Prostate gland (tissue), 2 donors: ENCODE results near the gene OS9.
"Not testable (repeated sequence)": the region's sequence is repeated elsewhere in the genome, so short reads cannot be mapped to it uniquely, and the experiment has no call there.

Experiments
- POLR2A ChIP-seq: fragments of 450-650 bp; IDR thresholded peaks from one replicate; pipeline ENCODE4 v1.6.1; 2016; ENCODE audit warnings: antibody characterized with exemption, mild to moderate bottlenecking
- POLR2AphosphoS5 ChIP-seq: sonication (generic); formaldehyde crosslinking; IDR thresholded peaks from one replicate; pipeline ENCODE4 v1.6.1; 2017; ENCODE audit warnings: antibody characterized with exemption
- TF ChIP-seq, protein P1 (sequence below), 4 experiments: fragments of 200-600 bp in 2 of 4; fragments of 450-650 bp in 2 of 4; sonication (generic) in 2 of 4; IDR thresholded peaks; 1 replicate in 3 of 4; 2 replicates in 1 of 4; pipeline ENCODE4 v1.5.1; 2016 to 2019; ENCODE audit warnings: antibody characterized with exemption in 4 of 4, mild to moderate bottlenecking in 2 of 4, moderate library complexity in 2 of 4

DNA sequence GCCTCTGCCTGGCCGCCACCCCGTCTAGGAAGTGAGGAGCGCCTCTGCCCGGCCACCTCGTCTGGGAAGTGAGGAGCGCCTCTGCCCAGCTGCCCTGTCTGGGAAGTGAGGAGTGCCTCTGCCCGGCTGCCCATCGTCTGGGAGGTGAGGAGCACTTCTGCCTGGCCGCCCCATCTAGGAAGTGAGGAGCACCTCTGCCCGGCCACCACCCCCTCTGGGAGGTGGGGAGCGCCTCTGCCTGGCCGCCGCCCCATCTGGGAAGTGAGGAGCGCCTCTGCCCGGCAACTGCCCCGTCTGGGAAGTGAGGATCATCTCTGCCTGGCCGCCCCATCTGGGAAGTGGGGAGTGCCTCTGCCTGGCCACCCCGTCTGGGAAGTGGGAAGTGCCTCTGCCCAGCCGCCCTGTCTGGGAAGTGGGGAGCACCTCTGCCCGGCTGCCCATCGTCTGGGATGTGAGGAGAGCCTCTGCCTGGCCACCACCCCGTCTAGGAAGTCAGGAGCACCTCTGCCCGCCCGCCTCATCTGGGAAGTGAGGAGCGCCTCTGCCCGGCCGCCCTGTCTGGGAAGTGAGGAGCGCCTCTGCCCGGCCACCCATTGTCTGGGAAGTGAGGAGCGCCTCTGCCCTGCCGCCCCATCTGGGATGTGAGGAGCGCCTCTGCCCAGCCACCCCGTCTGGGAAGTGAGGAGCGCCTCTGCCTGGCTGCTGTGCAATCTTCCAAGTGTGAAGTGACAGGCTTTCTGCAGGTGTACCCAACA is 28.7 kb upstream of the OS9 start:
- TF ChIP-seq, protein P1, sequence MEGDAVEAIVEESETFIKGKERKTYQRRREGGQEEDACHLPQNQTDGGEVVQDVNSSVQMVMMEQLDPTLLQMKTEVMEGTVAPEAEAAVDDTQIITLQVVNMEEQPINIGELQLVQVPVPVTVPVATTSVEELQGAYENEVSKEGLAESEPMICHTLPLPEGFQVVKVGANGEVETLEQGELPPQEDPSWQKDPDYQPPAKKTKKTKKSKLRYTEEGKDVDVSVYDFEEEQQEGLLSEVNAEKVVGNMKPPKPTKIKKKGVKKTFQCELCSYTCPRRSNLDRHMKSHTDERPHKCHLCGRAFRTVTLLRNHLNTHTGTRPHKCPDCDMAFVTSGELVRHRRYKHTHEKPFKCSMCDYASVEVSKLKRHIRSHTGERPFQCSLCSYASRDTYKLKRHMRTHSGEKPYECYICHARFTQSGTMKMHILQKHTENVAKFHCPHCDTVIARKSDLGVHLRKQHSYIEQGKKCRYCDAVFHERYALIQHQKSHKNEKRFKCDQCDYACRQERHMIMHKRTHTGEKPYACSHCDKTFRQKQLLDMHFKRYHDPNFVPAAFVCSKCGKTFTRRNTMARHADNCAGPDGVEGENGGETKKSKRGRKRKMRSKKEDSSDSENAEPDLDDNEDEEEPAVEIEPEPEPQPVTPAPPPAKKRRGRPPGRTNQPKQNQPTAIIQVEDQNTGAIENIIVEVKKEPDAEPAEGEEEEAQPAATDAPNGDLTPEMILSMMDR (IDR thresholded peaks at IDR 0.05): not testable (repeated sequence)
- not testable (repeated sequence) for TF ChIP-seq POLR2A, POLR2AphosphoS5
